Measurements from ENCODE around the gene ITM2C. TPM values are rescaled to one million over a fixed set of nuclear protein-coding genes. Genes with fewer than 3 reads are reported as not detected.

The ITM2C gene
- total and polyA plus RNA-seq, 9 of the 15 experiments (the other 6 are each of a cell fraction or from before 2014, with no cell fraction given) = 0.49 to 58.8 (median 21.5) TPM

- TF ChIP-seq, protein P1, sequence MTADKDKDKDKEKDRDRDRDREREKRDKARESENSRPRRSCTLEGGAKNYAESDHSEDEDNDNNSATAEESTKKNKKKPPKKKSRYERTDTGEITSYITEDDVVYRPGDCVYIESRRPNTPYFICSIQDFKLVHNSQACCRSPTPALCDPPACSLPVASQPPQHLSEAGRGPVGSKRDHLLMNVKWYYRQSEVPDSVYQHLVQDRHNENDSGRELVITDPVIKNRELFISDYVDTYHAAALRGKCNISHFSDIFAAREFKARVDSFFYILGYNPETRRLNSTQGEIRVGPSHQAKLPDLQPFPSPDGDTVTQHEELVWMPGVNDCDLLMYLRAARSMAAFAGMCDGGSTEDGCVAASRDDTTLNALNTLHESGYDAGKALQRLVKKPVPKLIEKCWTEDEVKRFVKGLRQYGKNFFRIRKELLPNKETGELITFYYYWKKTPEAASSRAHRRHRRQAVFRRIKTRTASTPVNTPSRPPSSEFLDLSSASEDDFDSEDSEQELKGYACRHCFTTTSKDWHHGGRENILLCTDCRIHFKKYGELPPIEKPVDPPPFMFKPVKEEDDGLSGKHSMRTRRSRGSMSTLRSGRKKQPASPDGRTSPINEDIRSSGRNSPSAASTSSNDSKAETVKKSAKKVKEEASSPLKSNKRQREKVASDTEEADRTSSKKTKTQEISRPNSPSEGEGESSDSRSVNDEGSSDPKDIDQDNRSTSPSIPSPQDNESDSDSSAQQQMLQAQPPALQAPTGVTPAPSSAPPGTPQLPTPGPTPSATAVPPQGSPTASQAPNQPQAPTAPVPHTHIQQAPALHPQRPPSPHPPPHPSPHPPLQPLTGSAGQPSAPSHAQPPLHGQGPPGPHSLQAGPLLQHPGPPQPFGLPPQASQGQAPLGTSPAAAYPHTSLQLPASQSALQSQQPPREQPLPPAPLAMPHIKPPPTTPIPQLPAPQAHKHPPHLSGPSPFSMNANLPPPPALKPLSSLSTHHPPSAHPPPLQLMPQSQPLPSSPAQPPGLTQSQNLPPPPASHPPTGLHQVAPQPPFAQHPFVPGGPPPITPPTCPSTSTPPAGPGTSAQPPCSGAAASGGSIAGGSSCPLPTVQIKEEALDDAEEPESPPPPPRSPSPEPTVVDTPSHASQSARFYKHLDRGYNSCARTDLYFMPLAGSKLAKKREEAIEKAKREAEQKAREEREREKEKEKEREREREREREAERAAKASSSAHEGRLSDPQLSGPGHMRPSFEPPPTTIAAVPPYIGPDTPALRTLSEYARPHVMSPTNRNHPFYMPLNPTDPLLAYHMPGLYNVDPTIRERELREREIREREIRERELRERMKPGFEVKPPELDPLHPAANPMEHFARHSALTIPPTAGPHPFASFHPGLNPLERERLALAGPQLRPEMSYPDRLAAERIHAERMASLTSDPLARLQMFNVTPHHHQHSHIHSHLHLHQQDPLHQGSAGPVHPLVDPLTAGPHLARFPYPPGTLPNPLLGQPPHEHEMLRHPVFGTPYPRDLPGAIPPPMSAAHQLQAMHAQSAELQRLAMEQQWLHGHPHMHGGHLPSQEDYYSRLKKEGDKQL (CRISPR knock-in tag; IDR thresholded peaks at IDR 0.05; ENCODE audit: borderline replicate concordance) = no peak
- TF ChIP-seq ADNP (tag; IDR thresholded peaks at IDR 0.05) (no peak), THRA (IDR thresholded peaks at IDR 0.05) (no peak), SRSF3 (IDR thresholded peaks at IDR 0.05; ENCODE audit: insufficient read depth, low read length) (no peak), ZNF668 (CRISPR knock-in tag; IDR thresholded peaks at IDR 0.05) (no peak), IRF1 (CRISPR knock-in tag; IDR thresholded peaks at IDR 0.05; ENCODE audit: borderline replicate concordance) (no peak), EP300 (IDR thresholded peaks at IDR 0.05; ENCODE audit: low read length) (no peak), HMGN3 (IDR thresholded peaks at IDR 0.05; ENCODE audit: borderline replicate concordance, extremely low read depth, insufficient read length, low read depth, low read length) (no peak), RNF2 (IDR thresholded peaks at IDR 0.05) (no peak), XRCC5 (IDR thresholded peaks at IDR 0.05; ENCODE audit: low read depth, low read length) (no peak), EP400 (IDR thresholded peaks at IDR 0.05) (no peak), ZNF133 (CRISPR knock-in tag; IDR thresholded peaks at IDR 0.05) (no peak), GABPB1 (CRISPR knock-in tag; IDR thresholded peaks at IDR 0.05) (peak; percentile 76), ARID1B (IDR thresholded peaks at IDR 0.05) (0 out of 2 replicates have a peak, but pooled peaks have one; percentile 12), ARID3B (CRISPR knock-in tag; IDR thresholded peaks at IDR 0.05; ENCODE audit: borderline replicate concordance) (no peak), POLR2G (IDR thresholded peaks at IDR 0.05; ENCODE audit: low read depth, low read length) (peak; percentile 86), ZNF316 (IDR thresholded peaks at IDR 0.05) (no peak)
Measured at GRCh38 chr2:230864605-230865306, at the start of gene ITM2C (continued).
